ENCODE measurements around the gene CCR6.

CCR6 gene

DNA sequence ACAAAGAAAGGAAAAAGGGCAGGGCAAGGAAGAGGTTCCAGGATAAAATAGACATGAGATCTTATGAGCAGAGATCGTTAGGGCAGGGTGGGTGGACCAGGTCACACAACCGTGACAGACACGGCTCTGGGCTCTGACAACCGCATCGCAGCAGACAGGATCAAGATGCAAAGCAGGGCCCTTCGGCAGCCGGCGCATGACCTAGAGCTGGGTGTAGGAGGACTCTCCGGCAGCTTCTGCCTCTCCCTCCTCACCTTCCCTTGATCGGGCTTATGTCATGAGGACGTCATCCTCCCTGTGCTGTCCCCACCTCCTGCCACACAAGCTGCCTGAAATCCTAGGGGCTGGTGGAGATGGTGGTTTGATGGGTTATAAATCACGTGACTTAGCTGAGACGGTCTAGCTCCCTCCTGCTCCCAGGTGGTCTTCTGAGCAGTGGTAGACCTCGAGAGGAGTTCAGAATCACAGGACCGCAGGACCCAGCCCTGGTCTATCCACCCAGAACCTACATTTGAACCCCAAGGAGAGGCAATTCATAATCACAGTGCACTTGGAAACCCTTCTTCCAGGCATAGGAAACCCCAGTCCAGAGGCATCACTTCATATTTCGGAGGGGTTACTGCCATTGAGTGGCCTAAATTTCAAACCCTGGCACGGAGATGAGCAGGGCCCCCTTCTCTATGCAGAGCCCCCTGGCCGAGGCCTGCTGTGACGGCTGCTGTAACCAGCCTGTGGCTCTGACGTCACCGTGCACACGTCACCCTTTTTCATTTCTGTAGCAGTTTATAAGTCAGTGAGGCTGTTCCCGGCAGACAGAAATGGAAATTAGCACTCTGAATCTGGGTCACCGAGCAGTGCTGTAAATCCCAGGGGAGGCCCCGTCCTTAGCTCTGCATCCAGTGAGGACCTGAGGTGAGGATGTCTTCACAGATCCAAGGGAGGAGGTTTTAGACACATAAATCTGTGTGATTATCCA is 8.7 kb upstream of the CCR6 start:
- TF ChIP-seq, protein P1, sequence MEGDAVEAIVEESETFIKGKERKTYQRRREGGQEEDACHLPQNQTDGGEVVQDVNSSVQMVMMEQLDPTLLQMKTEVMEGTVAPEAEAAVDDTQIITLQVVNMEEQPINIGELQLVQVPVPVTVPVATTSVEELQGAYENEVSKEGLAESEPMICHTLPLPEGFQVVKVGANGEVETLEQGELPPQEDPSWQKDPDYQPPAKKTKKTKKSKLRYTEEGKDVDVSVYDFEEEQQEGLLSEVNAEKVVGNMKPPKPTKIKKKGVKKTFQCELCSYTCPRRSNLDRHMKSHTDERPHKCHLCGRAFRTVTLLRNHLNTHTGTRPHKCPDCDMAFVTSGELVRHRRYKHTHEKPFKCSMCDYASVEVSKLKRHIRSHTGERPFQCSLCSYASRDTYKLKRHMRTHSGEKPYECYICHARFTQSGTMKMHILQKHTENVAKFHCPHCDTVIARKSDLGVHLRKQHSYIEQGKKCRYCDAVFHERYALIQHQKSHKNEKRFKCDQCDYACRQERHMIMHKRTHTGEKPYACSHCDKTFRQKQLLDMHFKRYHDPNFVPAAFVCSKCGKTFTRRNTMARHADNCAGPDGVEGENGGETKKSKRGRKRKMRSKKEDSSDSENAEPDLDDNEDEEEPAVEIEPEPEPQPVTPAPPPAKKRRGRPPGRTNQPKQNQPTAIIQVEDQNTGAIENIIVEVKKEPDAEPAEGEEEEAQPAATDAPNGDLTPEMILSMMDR (conservative IDR thresholded peaks at IDR 0.05; ENCODE audit: low read depth, low read length): no peak
- DNase-seq (ENCODE audit: low read depth): no peak
- H3K4me3 ChIP-seq (ENCODE audit: low read depth, low read length): no peak overlapping the region

DNA sequence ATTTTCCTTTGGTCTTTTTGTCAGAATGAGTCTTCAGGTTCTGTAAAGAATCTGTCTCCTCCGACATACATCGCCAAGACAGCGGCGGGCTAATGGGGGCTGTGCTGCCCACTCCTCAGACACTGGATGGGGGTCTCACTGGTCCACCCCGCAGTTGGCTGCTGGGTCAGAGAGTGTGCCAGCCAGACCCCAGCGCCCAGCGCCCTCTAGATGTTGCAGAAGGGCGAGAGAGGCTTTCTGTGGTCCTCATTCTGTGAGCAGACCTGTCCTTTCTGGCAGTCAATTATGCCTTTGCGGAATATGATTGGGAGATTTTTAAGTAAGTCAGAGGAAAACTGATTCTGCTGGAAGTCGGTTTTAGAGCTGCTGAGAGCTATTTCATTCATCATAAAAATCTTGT is 7.8 kb upstream of the CCR6 start:
- no peak for DNase-seq (ENCODE audit: low read depth)
- TF ChIP-seq, protein P1 (conservative IDR thresholded peaks at IDR 0.05; ENCODE audit: low read depth, low read length): no peak
- H3K4me3 ChIP-seq (ENCODE audit: low read depth, low read length): no peak overlapping the region

DNA sequence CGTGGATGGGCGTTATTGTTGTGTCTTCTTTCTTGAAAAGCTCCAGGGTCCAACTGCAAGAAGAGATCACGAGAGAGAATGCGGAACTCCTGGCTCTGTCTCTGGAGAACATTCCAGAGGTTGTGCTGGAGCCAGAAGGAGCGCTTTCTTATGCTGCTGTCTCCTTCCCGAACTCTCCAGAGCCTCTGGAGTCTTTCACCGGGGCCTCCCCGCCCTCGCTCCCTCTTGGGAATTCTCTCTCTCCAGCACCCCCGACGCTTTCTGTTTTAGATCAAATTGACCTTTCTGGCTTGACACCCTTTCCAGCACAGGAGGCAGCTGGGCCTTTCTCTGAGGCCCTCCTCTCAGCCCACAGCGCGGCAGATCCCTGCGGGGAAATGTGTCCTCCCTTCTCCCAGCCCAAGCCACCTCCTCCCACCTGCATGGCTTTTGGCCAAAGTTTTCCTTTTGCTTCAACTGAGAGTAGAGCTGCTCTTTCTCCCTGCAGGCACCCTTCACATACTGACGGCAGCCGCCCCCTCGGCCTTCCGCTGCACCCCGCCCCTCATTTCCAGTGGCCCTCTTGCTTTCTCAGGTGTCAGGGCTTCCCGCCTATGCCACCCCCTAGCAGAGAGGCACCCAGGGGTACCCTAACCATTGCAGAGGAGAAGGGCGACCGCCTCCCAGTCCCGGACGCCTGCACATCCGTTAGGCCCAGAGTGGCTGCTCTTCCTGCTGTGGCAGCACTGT is 6.6 kb upstream of the CCR6 start:
- DNase-seq (ENCODE audit: low read depth): peak; percentile 3
- TF ChIP-seq, protein P1 (conservative IDR thresholded peaks at IDR 0.05; ENCODE audit: low read depth, low read length): no peak
- no peak overlapping the region for H3K4me3 ChIP-seq (ENCODE audit: low read depth, low read length)

DNA sequence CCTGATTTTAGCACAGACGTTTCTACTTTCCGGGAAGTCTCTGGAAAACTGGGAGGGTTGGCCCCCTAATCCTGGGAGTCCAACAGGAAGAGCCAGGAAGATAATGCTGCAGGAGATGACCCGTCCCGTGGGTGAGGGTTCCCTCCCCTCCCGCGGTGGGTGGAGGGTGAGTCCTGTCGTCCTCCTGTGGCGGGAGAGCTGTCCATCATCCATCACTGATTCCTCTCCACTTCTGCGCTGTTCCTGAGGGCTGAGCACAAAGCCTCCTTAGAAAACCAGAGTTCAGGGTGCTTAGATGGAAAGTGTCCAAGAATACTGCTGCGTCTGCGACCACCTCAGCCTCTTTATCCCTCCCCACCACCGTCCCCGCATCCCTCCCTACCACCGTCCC is 6.1 kb upstream of the CCR6 start:
- TF ChIP-seq, protein P1 (conservative IDR thresholded peaks at IDR 0.05; ENCODE audit: low read depth, low read length): no peak
- no peak overlapping the region for H3K4me3 ChIP-seq (ENCODE audit: low read depth, low read length)
- DNase-seq (ENCODE audit: low read depth): no peak

DNA sequence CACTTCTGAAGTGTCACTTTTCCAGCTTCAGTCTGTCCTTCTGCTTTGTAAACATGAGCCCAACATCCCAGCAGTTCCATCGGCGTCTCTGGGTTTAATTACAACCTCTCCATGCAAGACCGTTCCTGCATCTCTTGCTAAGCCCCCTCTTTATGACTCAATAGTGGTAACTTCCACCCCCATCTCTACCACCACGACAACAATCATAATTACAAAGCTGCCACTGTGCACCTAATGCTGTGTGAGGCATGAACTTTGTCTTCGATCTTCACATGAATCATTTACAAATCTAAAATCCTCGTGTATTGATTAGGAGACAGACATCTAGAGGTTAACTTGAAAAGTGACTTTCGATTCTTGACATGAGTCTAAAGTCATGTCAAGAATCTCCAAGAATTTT is 4.9 kb upstream of the CCR6 start:
- DNase-seq (ENCODE audit: low read depth): no peak
- H3K4me3 ChIP-seq (ENCODE audit: low read depth, low read length): no peak overlapping the region
- TF ChIP-seq, protein P1 (conservative IDR thresholded peaks at IDR 0.05; ENCODE audit: low read depth, low read length): no peak

DNA sequence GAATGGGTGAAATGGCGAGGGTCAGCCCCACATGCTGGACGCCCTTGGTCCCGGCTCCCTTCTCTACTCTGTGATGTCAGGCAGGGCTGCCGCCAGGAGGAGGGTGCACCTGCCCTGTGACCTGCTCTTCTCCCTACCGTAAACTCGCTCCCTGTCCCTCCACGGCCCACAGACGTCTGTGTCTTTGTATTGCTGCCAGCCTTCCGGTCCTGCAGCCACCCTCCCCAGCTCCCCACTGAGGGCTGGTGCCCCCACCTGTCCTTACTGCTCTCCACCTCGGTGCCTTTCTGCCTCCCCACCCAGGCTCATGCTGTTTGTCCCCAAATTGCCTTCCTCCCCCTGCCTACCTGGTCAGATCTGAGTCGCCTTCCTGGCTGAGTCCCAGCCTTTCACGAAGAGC is 4.1 kb upstream of the CCR6 start:
- H3K4me3 ChIP-seq (ENCODE audit: low read depth, low read length): no peak overlapping the region
- TF ChIP-seq, protein P1 (conservative IDR thresholded peaks at IDR 0.05; ENCODE audit: low read depth, low read length): no peak
- no peak for DNase-seq (ENCODE audit: low read depth)
